Liver (tissue), 9 donors: ENCODE data around the gene MYO7A. TPM values are rescaled to one million over a fixed set of nuclear protein-coding genes. Genes with fewer than 3 reads are reported as not detected.

Source experiments
- DNase-seq: peaks from one replicate; pipeline ENCODE4 v3.0.0-alpha.2; 2017; ENCODE audit warnings: low spot score
- H3K27ac ChIP-seq, 2 donors: one replicate each; pipeline ENCODE4 v1.7.0; 2013; ENCODE audit warnings: inconsistent platforms in 2 of 2, low read length in 2 of 2, control low read depth in 1 of 2, low read depth in 1 of 2, mild to moderate bottlenecking in 1 of 2
- H3K27me3 ChIP-seq, 4 donors: one replicate each; pipeline versions ENCODE4 v1.6.1 to v1.7.0; 2013; ENCODE audit warnings: low read length in 3 of 4, inconsistent platforms in 1 of 4, mild to moderate bottlenecking in 1 of 4, moderate library complexity in 1 of 4; ENCODE audit not compliant: control insufficient read depth in 4 of 4, insufficient read depth in 4 of 4
- H3K36me3 ChIP-seq, 4 donors: one replicate each; pipeline versions ENCODE4 v1.6.1 to v1.7.0; 2013; ENCODE audit warnings: low read length in 3 of 4, mild to moderate bottlenecking in 3 of 4, low read depth in 1 of 4, moderate library complexity in 1 of 4; ENCODE audit not compliant: control insufficient read depth in 4 of 4, insufficient read depth in 3 of 4
- H3K4me1 ChIP-seq, 4 donors: one replicate each; pipeline versions ENCODE4 v1.6.1 to v1.7.0; 2013; ENCODE audit warnings: low read length in 3 of 4, mild to moderate bottlenecking in 3 of 4, moderate library complexity in 1 of 4; ENCODE audit not compliant: control insufficient read depth in 4 of 4, insufficient read depth in 4 of 4
- H3K4me3 ChIP-seq, 3 donors: one replicate each; pipeline versions ENCODE4 v1.6.1 to v1.7.0; 2013; ENCODE audit warnings: low read length in 3 of 3, control low read depth in 1 of 3, low read depth in 1 of 3, mild to moderate bottlenecking in 1 of 3
- H3K9ac ChIP-seq, 2 donors: one replicate each; pipeline ENCODE4 v1.7.0; 2013; ENCODE audit warnings: low read length in 2 of 2, mild to moderate bottlenecking in 2 of 2, moderate library complexity in 2 of 2, control low read depth in 1 of 2, low read depth in 1 of 2
- H3K9me3 ChIP-seq, 4 donors: one replicate each; pipeline versions ENCODE4 v1.6.1 to v1.7.0; 2013; ENCODE audit warnings: low read length in 3 of 4; ENCODE audit not compliant: control insufficient read depth in 4 of 4
- CTCF ChIP-seq: fragments of 150-350 bp; IDR thresholded peaks from 2 replicates; pipeline ENCODE4 v1.5.1; 2017; ENCODE audit warnings: improper control_type of control experiment, low read depth, low read length; ENCODE audit not compliant: missing input control
- GABPA ChIP-seq, 2 donors: IDR thresholded peaks in 1 of 2; conservative IDR thresholded peaks in 1 of 2; 2 replicates each; pipeline ENCODE4 v1.6.1; 2016; ENCODE audit warnings: antibody characterized with exemption in 2 of 2, mild to moderate bottlenecking in 1 of 2, moderate library complexity in 1 of 2
- HNF4A ChIP-seq, 2 donors: conservative IDR thresholded peaks; 2 replicates each; pipeline ENCODE4 v1.6.1; 2016; ENCODE audit warnings: antibody characterized with exemption in 2 of 2, mild to moderate bottlenecking in 2 of 2
- HNF4G ChIP-seq: IDR thresholded peaks from 2 replicates; pipeline ENCODE4 v1.6.1; 2016; ENCODE audit warnings: antibody characterized with exemption
- JUND ChIP-seq, 2 donors: IDR thresholded peaks; 2 replicates each; pipeline ENCODE4 v1.6.1; 2016; ENCODE audit warnings: antibody characterized with exemption in 2 of 2
- MAX ChIP-seq: IDR thresholded peaks from 2 replicates; pipeline ENCODE4 v1.6.1; 2016; ENCODE audit warnings: antibody characterized with exemption
- NR2F2 ChIP-seq: IDR thresholded peaks from 2 replicates; pipeline ENCODE4 v1.6.1; 2016; ENCODE audit warnings: antibody characterized with exemption
- RAD21 ChIP-seq, 2 donors: IDR thresholded peaks; 2 replicates each; pipeline ENCODE4 v1.6.1; 2016; ENCODE audit warnings: antibody characterized with exemption in 2 of 2, mild to moderate bottlenecking in 2 of 2
- REST ChIP-seq: IDR thresholded peaks from 2 replicates; pipeline ENCODE4 v1.6.1; 2016; ENCODE audit warnings: antibody characterized with exemption, mild to moderate bottlenecking
- RXRA ChIP-seq, 2 donors: IDR thresholded peaks; 2 replicates each; pipeline ENCODE4 v1.6.1; 2017 to 2018; ENCODE audit warnings: antibody characterized with exemption in 2 of 2, mild to moderate bottlenecking in 1 of 2
- SP1 ChIP-seq: IDR thresholded peaks from 2 replicates; pipeline ENCODE4 v1.6.1; 2018; ENCODE audit warnings: antibody characterized with exemption, mild to moderate bottlenecking
- TAF1 ChIP-seq: conservative IDR thresholded peaks from 2 replicates; pipeline ENCODE4 v1.6.1; 2016; ENCODE audit warnings: antibody characterized with exemption, mild to moderate bottlenecking
- YY1 ChIP-seq: IDR thresholded peaks from 2 replicates; pipeline ENCODE4 v1.6.1; 2016; ENCODE audit warnings: antibody characterized with exemption, mild to moderate bottlenecking
- ZBTB33 ChIP-seq: IDR thresholded peaks from 2 replicates; pipeline ENCODE4 v1.6.1; 2016; ENCODE audit warnings: antibody characterized with exemption
- WGBS: extraction: QIAGEN DNeasy Blood & Tissue Kit; methylation state at CpG from one replicate; pipeline ENCODE4 v1.1.7; 2013; 5-methylcytosine and 5-hydroxymethylcytosine counted together
- polyA plus RNA-seq, 2 donors: library from polyadenylated mRNA; stranded (reverse) in 1 of 2; unstranded in 1 of 2; fragments of 200-250 nt in 1 of 2; fragments of >200 nt in 1 of 2; fragmentation: Nextera tagmentation in 1 of 2; extraction: Ambion mirVana in 1 of 2; gene quantifications; one replicate each; pipeline versions ENCODE4 v1.2.1 to v1.2.3, GENCODE V29; 2013 to 2015
- total RNA-seq, 2 donors: library from RNA; depleted of rRNA; stranded (reverse); fragments of >200 nt; gene quantifications; one replicate each; pipeline ENCODE4 v1.2.3, GENCODE V29; 2014
- donor health status: healthy.
- donor health status: healthy.
- donor health status: healthy.
- donor health status: healthy.
- donor health status: healthy.

The MYO7A gene
- total and polyA plus RNA-seq, 4 donors: 7.3 to 33.6 (median 11.3) TPM

GRCh38 chr11:77136784-77137420 is 8.9 kb downstream of the MYO7A start:
- H3K4me1 ChIP-seq: peaks cover 6 to 20% (median 13%) of the 10 kb centered on the region in 4 donors
- H3K9me3 ChIP-seq: no peaks in the 10 kb centered on the region
- no peak overlapping the region for H3K4me3 ChIP-seq
- peak; percentile 40 for TF ChIP-seq SP1
- peak; percentile 97 for TF ChIP-seq REST
- no peak for TF ChIP-seq CTCF
- peak; percentile 87 to 96 for TF ChIP-seq HNF4A (conservative IDR thresholded peaks at IDR 0.05)
- peak; percentile 53 for TF ChIP-seq HNF4G
- TF ChIP-seq RXRA (IDR thresholded peaks at IDR 0.05): peak; percentile 55 to 87
- TF ChIP-seq MAX: peak; percentile 35
- TF ChIP-seq YY1: no peak
- no peak for TF ChIP-seq ZBTB33
- no peak for DNase-seq
- WGBS: 54% methylated on average over 12 of the region's 12 CpGs
- peak overlapping the region in 1 of 2 donors; percentile 1 for H3K27ac ChIP-seq
- no peaks in the 10 kb centered on the region for H3K36me3 ChIP-seq
- no peak overlapping the region for H3K9ac ChIP-seq
- H3K27me3 ChIP-seq: no peaks in the 10 kb centered on the region

GRCh38 chr11:77137421-77137820 is 9.4 kb downstream of the MYO7A start:
- TF ChIP-seq JUND (IDR thresholded peaks at IDR 0.05) (no peak), NR2F2 (no peak), RXRA (IDR thresholded peaks at IDR 0.05) (no peak), RAD21 (IDR thresholded peaks at IDR 0.05) (no peak), SP1 (no peak), HNF4A (conservative IDR thresholded peaks at IDR 0.05) (no peak), CTCF (no peak), GABPA (IDR thresholded peaks at IDR 0.05 in 1 of 2, conservative IDR thresholded peaks at IDR 0.05 in 1 of 2) (no peak), TAF1 (no peak)
- Histone ChIP-seq H3K36me3 (no peaks in the 10 kb centered on the region), H3K27ac (no peak overlapping the region), H3K9ac (no peak overlapping the region), H3K27me3 (no peaks in the 10 kb centered on the region), H3K4me3 (no peak overlapping the region), H3K9me3 (no peaks in the 10 kb centered on the region), H3K4me1 (peaks cover 2 to 15% (median 10%) of the 10 kb centered on the region in 4 donors)
- WGBS: 81% methylated on average over 11 of the region's 11 CpGs
- no peak for DNase-seq
